Activated CD4-positive, alpha-beta T cell treated with anti-CD3 and anti-CD28 coated beads, Interleukin-2, amount 50 U/mL, for 16 hours (primary cell): ENCODE measurements around the gene WRNIP1.
A peak's percentile ranks its signal among the peaks of the same experiment; 100 is the strongest.

Experiments
- DNase-seq: peaks from one replicate; pipeline ENCODE4 v3.0.0-alpha.2; 2020

The WRNIP1 gene

GRCh38 chr6:2765166-2765895 lies at the start of gene WRNIP1:
Gene WRNIP1 (plus strand): TSS chr6:2765393. CDS start chr6:2765623, 230 bp downstream.
- DNase-seq, result peak; percentile 98

- no peak for DNase-seq
Observed at GRCh38 chr6:2715737-2716136, 49.5 kb upstream of the WRNIP1 start.

GRCh38 chr6:2716936-2717700 lies 48.1 kb upstream of the WRNIP1 start:
- DNase-seq, result no peak

DNA sequence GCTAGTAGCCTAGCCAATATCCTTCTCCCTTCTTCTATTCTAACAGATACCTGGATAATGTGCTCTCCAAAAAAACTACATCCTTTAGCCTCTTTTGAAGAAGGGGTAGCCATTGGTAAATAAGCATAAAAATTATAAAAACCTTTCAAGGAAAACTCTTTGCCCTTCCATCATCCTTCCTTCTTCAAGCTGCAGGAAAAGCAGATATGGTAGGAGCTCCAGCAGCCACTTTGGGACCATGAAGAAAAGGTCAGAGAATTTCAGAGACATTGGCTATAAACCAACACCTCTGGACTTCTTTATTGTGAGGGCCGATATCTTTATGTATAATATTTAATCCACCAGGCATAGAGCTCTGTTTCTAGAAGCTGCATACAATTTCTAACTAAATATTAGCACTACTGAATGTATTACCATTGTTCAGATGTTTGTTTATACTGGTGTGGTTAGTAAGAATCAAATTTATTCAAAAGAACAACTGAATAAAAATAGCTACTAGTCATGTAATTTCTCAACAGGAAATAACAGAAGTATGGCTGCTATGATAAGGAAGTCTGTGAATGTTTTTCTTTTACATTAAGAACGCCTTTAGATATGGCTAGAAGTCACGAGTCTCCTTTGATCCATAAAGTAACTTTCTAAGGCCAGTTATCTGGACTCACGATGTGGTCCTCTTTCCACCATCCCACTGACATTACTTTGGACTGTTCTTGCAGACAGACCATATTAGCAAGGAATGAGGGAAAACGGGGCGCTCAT lies 46.7 kb upstream of the WRNIP1 start:
- DNase-seq, result no peak

DNA sequence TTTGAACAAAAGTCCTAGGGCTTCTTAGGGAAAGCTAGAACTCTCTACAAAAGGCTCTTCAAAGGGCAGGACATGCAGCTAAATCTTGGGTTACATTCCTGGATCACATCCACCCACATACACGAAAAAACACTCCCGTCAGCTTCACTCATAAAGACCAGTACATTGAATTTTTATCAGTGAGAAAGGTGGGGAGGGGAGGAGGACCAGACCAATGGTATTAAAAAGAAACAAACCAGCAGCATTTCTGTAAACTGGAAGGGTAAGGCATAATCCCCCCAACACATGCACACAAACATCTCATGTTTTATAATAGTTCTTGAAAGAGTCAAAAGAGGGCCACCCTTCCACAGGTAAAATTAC lies 46.1 kb upstream of the WRNIP1 start:
- no peak for DNase-seq

DNA sequence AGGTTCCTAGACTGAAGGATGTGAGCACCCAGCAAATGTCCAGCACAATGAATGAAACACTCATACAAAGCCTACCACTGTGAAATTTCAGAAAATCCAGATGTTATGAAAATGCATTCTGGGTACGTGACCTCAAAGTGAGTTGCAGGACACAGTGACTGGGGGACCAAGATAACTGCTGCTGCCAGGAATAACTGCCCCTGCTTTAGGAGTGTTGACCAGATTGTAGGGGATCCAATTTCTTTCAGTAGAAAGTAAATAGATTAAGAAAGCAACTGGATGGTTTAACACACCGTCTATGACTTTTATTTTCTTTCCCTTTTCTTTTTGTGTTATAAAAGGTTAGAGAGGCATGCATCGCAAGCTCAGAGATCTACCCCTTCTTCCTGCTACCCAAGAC lies 44.0 kb upstream of the WRNIP1 start:
- DNase-seq, result no peak

DNA sequence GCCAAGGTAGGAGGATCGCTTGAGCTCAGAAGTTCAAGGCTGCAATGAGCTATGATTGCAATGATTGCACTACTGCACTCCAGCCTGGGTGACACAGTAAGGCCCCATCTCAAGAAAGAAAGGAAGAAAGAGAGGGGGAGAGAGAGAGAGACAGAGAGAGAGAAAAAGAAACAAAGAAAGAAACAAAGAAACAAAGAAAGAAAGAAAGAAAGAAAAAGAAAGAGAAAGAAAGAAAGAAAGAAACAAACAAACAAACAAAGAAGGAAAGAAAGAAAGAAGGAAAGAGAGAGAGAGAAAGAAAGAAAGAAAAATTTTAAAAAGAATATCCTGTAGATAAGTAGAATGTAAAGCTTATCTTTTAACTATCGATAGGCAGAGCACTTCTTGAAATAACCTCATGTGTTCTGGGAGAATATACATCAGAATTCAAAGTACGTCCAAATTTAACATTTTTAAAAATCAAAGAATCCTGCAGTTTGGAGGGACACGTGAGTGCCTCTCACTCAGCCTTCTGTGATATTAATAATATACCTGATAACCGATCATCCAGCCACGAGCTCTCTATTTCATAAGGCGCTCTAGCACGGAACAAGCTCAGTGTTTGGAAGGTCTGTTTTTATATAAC lies 39.7 kb upstream of the WRNIP1 start:
- DNase-seq, result no peak

GRCh38 chr6:2725999-2726567 lies 39.1 kb upstream of the WRNIP1 start:
- no peak for DNase-seq

GRCh38 chr6:2729921-2730320 lies 35.3 kb upstream of the WRNIP1 start:
- no peak for DNase-seq

DNA sequence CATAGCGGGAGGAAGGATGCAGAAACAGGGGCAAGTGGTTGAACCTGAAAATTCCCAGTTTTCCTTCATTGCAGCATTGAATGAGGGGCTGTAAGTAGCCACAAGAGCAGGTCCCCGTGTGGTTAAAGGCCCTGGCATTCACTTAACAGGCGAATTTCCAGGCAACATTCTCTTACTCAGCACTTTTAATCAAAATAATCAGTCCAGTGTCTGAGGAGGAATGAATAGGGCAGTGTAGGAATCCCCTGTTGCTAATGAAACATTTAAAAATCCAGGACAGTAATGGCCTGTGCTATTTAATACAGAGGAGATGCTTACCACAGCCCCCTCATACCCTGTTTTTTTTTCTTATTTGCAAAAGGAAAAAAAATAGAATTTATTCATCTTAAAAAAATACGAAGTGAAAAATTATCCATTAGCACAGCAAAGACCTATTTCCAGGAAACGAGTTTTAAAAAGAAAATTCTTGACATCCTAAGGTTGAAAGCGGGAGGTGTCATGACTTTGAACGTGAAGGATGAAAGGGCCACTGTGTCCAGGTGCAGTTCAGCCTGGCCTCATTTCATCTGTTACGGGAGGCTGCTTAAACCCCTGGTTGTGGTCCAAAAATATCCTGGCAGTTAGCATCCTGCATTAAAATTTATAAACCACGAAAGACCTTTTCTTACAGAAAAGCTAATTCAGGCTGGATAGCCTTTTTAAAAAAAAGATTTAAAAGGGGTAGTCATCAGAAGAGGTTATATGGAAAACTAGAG lies 34.7 kb upstream of the WRNIP1 start:
- DNase-seq, result no peak

GRCh38 chr6:2731281-2731909 lies 33.8 kb upstream of the WRNIP1 start:
- no peak for DNase-seq

DNA sequence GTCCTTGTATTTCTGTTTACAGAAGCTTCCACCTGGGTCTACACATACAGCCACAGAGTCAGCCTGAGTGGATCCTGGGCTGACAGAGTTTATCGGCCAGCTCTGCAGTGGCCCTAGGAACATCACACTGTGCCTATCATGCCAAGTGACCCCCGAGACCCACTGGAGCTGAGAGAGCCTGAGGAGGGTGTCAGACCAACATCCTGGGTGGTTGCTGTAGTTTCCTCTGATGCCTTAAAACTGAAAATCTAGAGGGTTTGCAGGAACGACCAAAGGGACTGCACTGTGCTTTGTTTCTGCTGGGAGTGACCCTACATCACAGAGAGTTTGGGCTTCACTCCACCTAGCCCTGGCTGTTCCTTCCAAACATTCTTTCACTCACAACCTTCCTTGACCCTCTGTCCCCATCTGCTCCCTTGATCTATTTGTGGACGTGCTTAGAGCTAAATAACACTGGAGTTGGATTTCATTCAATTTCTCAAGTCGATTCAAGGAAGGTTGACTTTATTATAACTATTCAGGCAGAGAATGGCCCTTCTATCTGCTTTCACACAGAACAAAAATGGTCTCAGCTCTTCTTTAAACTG lies 32.6 kb upstream of the WRNIP1 start:
- no peak for DNase-seq

DNA sequence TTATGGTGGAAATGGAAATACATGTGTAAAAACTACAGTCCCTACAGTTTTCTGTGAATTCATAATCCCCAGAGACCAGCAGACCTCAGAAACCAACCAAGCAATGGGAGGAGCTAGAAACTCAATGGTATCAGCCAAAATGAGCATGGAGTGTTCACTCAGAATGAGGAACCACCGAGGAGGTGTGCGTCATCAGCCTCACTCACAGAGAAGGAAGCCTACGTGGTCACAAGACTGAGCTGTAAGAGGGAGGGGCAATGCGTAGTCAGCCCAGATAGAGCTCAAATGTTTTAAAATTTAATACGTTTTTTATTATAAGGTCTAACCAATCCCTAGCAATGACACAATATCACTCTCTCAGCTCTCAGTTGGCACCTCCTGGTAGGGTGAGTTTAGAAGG lies 31.9 kb upstream of the WRNIP1 start:
- DNase-seq, result peak; percentile 44

DNA sequence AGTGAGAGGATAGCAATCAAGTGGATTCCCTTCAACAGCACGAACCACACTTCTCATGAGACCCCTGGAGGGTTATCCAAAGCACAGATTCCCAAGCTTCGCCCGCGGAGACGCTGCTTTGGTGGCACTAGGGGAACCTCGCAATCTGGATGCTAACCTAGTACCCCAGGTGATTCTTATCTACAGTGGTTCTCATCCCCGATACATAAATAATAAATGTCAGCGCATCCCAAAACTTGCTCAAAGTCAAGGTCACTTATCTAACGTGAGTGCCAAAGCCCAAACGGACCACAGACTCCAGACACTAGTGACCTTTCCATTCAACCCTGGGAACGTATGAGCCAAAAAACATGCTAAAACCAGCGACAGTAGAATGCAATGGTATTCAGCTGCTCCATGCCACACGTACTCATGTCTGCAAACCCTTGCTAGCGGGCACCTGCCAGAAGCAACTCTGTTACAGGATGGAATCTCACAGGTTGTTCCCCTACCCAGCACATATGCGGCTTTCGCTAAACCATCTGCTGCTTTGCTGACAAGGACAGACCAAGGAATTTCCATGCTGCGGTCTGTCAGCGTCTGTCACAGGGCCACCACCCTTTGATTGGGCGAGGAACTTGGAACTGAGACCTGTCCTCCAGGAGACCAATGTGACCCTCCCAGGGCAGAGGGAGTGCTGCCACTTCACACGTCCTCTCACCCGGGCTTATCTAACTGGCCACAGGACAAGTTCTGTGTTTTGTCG lies 31.3 kb upstream of the WRNIP1 start:
- no peak for DNase-seq

GRCh38 chr6:2734488-2735166 lies 30.6 kb upstream of the WRNIP1 start:
- DNase-seq, result no peak

GRCh38 chr6:2737885-2738284 lies 27.3 kb upstream of the WRNIP1 start:
- no peak for DNase-seq

- DNase-seq, result peak; percentile 53
Observed at GRCh38 chr6:2738373-2738979, 26.7 kb upstream of the WRNIP1 start.

GRCh38 chr6:2739335-2739734 lies 25.9 kb upstream of the WRNIP1 start:
- peak; percentile 29 for DNase-seq

DNA sequence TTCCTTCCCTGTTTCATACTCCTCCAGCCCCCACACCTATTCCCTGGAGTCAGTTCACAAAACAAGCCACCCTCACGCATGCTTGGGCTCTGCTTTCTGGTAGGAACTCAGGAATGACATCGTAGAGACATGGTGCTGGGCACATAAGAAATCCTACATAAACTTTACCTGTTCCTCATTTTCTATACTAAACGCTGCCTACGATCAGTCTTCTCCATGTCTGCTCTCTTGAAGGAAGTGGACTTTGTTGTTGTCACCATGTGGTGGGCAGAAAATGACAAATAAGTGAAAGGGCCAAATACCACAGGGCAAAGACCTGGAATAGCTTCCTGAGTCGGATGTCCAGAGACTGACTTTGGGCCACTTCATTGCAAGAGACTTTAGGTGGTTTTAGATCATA lies 24.6 kb upstream of the WRNIP1 start:
- no peak for DNase-seq
